ENCODE data around the gene UBC. TPM values are rescaled to one million over a fixed set of nuclear protein-coding genes. Genes with fewer than 3 reads are reported as not detected.

UBC gene
- total and polyA plus RNA-seq, 2 donors (not counting 1 experiment from before 2014, with no cell fraction given) = 953 to 4,477 TPM

DNA sequence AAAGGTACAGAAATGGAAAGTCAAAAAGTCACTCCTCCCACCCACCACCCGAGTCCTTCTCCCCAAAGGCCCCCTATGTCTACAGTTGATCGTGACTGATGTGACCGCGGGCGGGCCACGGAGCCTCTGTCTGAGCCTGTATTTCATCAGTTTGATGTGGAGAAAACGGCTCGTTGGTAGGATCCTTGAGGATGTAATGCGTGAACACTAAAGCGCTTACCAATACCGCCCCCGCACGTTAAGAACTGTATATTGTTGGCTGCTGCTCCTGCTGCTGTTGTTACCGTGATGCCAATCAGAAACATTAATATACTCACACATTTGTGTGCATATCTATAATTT is 24.6 kb upstream of the UBC start:
- intact Hi-C loops (cut with micrococcal nuclease) = loop anchor here (1.0 to 2.0 kb wide), 4 partner anchors 12 to 110 kb away; partner anchors contain the start of gene UBC
- POLR2A ChIA-PET = interaction anchor here (0.7 to 4.0 kb wide), 9 partner anchors 11 to 50 kb away, joined by 3 to 58 read pairs (median 11); partner anchors contain the start of genes DHX37 and UBC

DNA sequence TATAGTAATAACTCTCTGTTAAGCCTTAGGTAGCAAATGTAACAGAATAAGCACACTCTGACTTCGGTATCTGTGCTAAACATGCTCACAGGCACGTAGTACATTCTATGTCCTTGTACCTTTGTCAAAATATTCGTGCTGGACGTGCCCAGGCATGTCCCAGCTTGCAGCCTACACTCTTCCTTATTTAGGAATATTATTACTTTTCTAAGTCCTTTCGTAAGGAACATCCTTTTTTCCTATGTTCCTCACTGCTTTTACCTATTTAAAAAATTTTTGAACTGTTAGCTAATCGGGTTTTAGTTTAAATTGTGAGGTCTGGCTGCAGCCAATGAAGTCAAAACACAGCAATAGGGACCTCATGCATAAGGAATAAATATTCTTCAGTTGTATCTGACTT is 24.1 kb upstream of the UBC start:
- no peak overlapping the region for H3K4me3 Mint-ChIP-seq
- no peaks in the 10 kb centered on the region for H3K27me3 ChIP-seq (replicated peaks in 1 of 4; ENCODE audit: control extremely low read depth in 1 of 4, control insufficient read depth in 3 of 4, insufficient read depth in 4 of 4, low read length in 3 of 4)
- H3K9me3 Mint-ChIP-seq (ENCODE audit: insufficient read depth) = no peaks in the 10 kb centered on the region
- ATAC-seq (ENCODE audit: low read depth) = no peak
- H3K4me3 ChIP-seq (ENCODE audit: control extremely low read depth in 1 of 5, extremely low read depth in 1 of 5, insufficient read depth in 1 of 5, low read depth in 2 of 5, low read length in 4 of 5) = peak overlapping the region; percentile 58 to 80 (median 75)
- H3K27ac ChIP-seq (ENCODE audit: low read length in 2 of 2) = peak overlapping the region in 1 of 2 donors; percentile 61
- H3K27me3 Mint-ChIP-seq = no peaks in the 10 kb centered on the region
- TF ChIP-seq EZH2 (IDR thresholded peaks at IDR 0.05; ENCODE audit: borderline replicate concordance, insufficient read depth, low read depth, low read length, poor library complexity, severe bottlenecking) = no peak
- TF ChIP-seq, protein P1, sequence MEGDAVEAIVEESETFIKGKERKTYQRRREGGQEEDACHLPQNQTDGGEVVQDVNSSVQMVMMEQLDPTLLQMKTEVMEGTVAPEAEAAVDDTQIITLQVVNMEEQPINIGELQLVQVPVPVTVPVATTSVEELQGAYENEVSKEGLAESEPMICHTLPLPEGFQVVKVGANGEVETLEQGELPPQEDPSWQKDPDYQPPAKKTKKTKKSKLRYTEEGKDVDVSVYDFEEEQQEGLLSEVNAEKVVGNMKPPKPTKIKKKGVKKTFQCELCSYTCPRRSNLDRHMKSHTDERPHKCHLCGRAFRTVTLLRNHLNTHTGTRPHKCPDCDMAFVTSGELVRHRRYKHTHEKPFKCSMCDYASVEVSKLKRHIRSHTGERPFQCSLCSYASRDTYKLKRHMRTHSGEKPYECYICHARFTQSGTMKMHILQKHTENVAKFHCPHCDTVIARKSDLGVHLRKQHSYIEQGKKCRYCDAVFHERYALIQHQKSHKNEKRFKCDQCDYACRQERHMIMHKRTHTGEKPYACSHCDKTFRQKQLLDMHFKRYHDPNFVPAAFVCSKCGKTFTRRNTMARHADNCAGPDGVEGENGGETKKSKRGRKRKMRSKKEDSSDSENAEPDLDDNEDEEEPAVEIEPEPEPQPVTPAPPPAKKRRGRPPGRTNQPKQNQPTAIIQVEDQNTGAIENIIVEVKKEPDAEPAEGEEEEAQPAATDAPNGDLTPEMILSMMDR (IDR thresholded peaks at IDR 0.05) = no peak
- no peak overlapping the region for H2AFZ ChIP-seq (ENCODE audit: insufficient read depth, low read depth, low read length, poor library complexity, severe bottlenecking)
- H3K9ac ChIP-seq (ENCODE audit: low read length) = peak overlapping the region; percentile 81
- CTCF ChIA-PET = interaction anchor here (1.1 to 10.2 kb wide), 4 partner anchors 18 to 78 kb away, joined by 3 to 392 read pairs (median 194); partner anchors contain the start of gene UBC
- WGBS (ENCODE audit: insufficient coverage) = 0% methylated on average over 4 of the region's 6 CpGs
- peaks cover 27 to 29% of the 10 kb centered on the region in 2 donors for H3K4me1 ChIP-seq (ENCODE audit: control insufficient read depth in 2 of 2, insufficient read depth in 2 of 2, low read length in 2 of 2)
- POLR2A ChIA-PET = interaction anchor here (0.7 to 4.0 kb wide), 7 partner anchors 11 to 29 kb away, joined by 3 to 58 read pairs (median 11); partner anchors contain the start of gene UBC
- no peaks in the 10 kb centered on the region for H3K9me3 ChIP-seq (ENCODE audit: control extremely low read depth in 1 of 3, control insufficient read depth in 2 of 3, insufficient read depth in 1 of 3, low read length in 2 of 3)
- peak; percentile 38 for DNase-seq
- H3K79me2 ChIP-seq (ENCODE audit: control insufficient read depth, insufficient read depth, low read length) = no peaks in the 10 kb centered on the region
- intact Hi-C loops (cut with micrococcal nuclease) = loop anchor here (2.0 kb wide), 2 partner anchors 18 to 110 kb away; no protein-coding TSS in a partner anchor
- peaks cover 0 to 3% of the 10 kb centered on the region in 2 experiments for H3K36me3 ChIP-seq (replicated peaks in 1 of 2; ENCODE audit: control extremely low read depth in 1 of 2, control insufficient read depth in 1 of 2, extremely low read depth in 1 of 2, insufficient read depth in 2 of 2, low read length in 1 of 2)
- peaks cover 14% of the 10 kb centered on the region for H3K4me1 Mint-ChIP-seq
- H4K20me1 ChIP-seq (ENCODE audit: control insufficient read depth, insufficient read depth, low read length, poor library complexity, severe bottlenecking) = no peaks in the 10 kb centered on the region
- H3K4me2 ChIP-seq (replicated peaks; ENCODE audit: low read depth, low read length, poor library complexity, severe bottlenecking) = peak overlapping the region; percentile 82
- H3K27ac Mint-ChIP-seq = no peak overlapping the region

More for the DNA sequence above, 24.6 kb upstream of the UBC start:
- no peaks in the 10 kb centered on the region for H3K9me3 Mint-ChIP-seq (ENCODE audit: insufficient read depth)
- Histone ChIP-seq H3K4me3 (ENCODE audit: control extremely low read depth in 1 of 5, extremely low read depth in 1 of 5, insufficient read depth in 1 of 5, low read depth in 2 of 5, low read length in 4 of 5) (peak overlapping the region; percentile 58 to 80 (median 75)), H2AFZ (ENCODE audit: insufficient read depth, low read depth, low read length, poor library complexity, severe bottlenecking) (peak overlapping the region; percentile 75), H3K4me2 (replicated peaks; ENCODE audit: low read depth, low read length, poor library complexity, severe bottlenecking) (peak overlapping the region; percentile 82), H3K27me3 (replicated peaks in 1 of 4; ENCODE audit: control extremely low read depth in 1 of 4, control insufficient read depth in 3 of 4, insufficient read depth in 4 of 4, low read length in 3 of 4) (no peaks in the 10 kb centered on the region), H3K4me1 (ENCODE audit: control insufficient read depth in 2 of 2, insufficient read depth in 2 of 2, low read length in 2 of 2) (peaks cover 27 to 29% of the 10 kb centered on the region in 2 donors), H3K36me3 (replicated peaks in 1 of 2; ENCODE audit: control extremely low read depth in 1 of 2, control insufficient read depth in 1 of 2, extremely low read depth in 1 of 2, insufficient read depth in 2 of 2, low read length in 1 of 2) (peaks cover 0 to 3% of the 10 kb centered on the region in 2 experiments), H3K9ac (ENCODE audit: low read length) (peak overlapping the region; percentile 81), H3K27ac (ENCODE audit: low read length in 2 of 2) (peak overlapping the region; percentile 2 to 61), H3K79me2 (ENCODE audit: control insufficient read depth, insufficient read depth, low read length) (no peaks in the 10 kb centered on the region), H3K9me3 (ENCODE audit: control extremely low read depth in 1 of 3, control insufficient read depth in 2 of 3, insufficient read depth in 1 of 3, low read length in 2 of 3) (no peaks in the 10 kb centered on the region), H4K20me1 (ENCODE audit: control insufficient read depth, insufficient read depth, low read length, poor library complexity, severe bottlenecking) (no peaks in the 10 kb centered on the region)
- H3K4me3 Mint-ChIP-seq = no peak overlapping the region
- H3K27me3 Mint-ChIP-seq = no peaks in the 10 kb centered on the region
- DNase-seq (no peak), ATAC-seq (ENCODE audit: low read depth) (peak; percentile 40)
- CTCF ChIA-PET = interaction anchor here (1.4 to 10.2 kb wide), 5 partner anchors 18 to 77 kb away, joined by 4 to 392 read pairs (median 5); partner anchors contain the start of genes BRI3BP and UBC
- no peak for TF ChIP-seq EZH2 (IDR thresholded peaks at IDR 0.05; ENCODE audit: borderline replicate concordance, insufficient read depth, low read depth, low read length, poor library complexity, severe bottlenecking)
- TF ChIP-seq, protein P1 (IDR thresholded peaks at IDR 0.05) = no peak
- no peak overlapping the region for H3K27ac Mint-ChIP-seq
- H3K4me1 Mint-ChIP-seq = peaks cover 14% of the 10 kb centered on the region
- whole genome bisulfite sequencing (ENCODE audit: insufficient coverage) = 0% methylated on average over 2 of the region's 14 CpGs
